HPDE6-E6E7 (cell line): ENCODE measurements around the gene FOXL1.

ENCODE experiments used
- DNase-seq: peaks from one replicate; pipeline ENCODE4 v3.0.0; 2011; ENCODE audit warnings: missing footprints; ENCODE audit errors: extremely low spot score

The FOXL1 gene

GRCh38 chr16:86568677-86569623 lies 9.4 kb upstream of the FOXL1 start:
- no peak for DNase-seq

DNA sequence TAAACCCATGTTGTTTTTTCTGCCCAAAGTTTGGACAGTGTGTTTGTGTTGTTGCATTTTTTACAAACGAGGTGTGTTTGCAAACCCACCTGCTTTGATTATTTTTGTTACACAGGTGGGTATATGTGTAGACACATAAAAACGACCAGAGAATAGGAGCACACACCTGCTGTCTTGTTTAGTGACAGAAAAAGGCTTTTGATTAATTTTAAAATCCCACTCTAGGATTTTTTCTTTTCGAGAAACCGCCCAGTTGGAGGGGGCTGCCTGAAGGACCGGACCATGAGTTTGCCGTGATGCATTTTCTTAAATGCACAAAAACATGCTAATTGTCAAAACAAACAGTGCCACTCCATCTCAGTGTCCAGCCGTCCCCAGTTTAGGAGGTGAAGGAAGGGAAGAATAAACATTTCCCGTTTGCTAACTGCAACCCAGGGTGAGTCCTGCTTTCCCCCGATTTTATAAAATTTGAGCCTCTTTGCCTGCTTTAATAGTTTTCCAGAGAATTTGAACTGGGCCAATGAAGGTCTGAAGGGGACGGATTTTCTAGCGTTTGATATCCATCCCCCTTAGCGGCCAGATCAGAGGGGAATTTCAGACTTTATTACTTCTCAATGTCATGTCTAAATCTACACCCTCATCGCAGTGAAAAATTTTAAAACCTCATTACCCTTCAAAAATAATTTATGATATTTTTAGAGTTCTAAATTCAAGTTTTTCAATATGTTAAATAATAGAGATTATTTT lies 8.5 kb upstream of the FOXL1 start:
- no peak for DNase-seq

DNA sequence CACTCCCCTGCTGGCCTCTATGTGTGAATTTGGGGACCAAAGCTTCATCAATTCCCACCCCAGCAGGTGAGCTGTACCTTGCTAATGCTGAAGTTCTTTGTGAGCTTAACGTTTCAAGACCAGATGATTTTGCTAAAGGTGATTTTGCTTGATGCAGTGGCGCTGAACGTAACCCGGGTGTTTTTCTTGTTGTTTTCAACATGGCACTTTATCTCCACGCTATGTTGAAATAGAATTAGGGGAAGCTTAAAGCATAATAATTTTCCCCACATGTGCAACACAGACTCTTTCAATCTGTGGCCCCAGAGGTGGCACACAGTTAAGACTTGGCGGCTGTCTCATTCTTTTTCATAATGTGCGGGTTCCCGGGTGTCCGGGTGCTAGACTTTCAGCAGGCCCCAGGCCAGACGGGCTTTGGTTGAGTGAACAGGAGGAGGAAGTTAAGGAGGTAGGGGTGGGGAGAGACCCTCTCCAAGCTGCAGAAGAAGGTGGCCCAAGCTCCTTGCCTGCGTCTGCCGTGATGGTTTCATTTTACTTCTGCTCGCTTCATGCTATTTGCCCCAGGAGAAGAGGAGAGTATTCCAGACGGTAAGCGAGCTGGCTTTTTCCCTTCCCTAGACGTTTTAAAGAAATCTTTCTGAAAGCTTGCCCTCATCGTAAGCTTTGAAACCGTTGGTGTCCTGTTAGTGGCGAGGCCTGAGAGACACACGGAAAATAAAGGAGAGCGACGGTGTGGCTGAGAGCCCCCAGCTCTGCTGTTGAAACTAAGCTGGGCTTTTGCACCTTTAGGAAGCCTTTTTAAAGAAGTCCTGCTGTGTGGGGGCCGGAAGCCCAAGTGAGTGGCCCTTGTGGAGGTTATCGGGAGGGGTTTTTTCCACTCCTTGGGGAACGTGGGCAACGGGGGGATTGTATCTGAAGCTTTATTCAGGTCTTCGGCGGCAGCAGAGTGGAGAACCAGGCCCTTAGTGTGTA lies 7.5 kb upstream of the FOXL1 start:
- no peak for DNase-seq

- no peak for DNase-seq
Measured at GRCh38 chr16:86571530-86571915, 6.8 kb upstream of the FOXL1 start.

- DNase-seq: no peak
Measured at GRCh38 chr16:86572041-86572521, 6.3 kb upstream of the FOXL1 start.

DNA sequence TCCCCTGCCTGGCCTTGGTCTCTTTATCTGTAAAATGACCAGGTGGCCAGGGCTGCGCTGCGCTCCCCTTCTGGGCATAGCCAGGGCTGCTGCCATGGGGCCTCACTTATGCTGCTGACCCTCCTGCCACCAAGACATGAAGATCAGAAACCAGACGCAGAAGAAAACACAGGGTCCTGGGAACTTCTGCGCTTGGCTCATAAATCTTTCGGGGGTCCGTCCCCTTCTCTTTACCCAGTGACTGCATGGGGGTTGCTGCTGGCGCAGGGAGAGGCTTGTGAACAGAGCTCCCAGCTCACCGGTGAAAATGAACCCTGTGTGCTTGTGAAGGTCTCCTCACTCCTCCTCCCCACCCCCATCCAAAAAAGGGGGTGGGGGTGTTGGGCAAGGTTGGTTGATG lies 5.7 kb upstream of the FOXL1 start:
- no peak for DNase-seq

- no peak for DNase-seq
Measured at GRCh38 chr16:86573215-86573614, 5.1 kb upstream of the FOXL1 start.

GRCh38 chr16:86573646-86574508 lies 4.5 kb upstream of the FOXL1 start:
- DNase-seq: no peak

GRCh38 chr16:86574646-86575045 lies 3.7 kb upstream of the FOXL1 start:
- no peak for DNase-seq

DNA sequence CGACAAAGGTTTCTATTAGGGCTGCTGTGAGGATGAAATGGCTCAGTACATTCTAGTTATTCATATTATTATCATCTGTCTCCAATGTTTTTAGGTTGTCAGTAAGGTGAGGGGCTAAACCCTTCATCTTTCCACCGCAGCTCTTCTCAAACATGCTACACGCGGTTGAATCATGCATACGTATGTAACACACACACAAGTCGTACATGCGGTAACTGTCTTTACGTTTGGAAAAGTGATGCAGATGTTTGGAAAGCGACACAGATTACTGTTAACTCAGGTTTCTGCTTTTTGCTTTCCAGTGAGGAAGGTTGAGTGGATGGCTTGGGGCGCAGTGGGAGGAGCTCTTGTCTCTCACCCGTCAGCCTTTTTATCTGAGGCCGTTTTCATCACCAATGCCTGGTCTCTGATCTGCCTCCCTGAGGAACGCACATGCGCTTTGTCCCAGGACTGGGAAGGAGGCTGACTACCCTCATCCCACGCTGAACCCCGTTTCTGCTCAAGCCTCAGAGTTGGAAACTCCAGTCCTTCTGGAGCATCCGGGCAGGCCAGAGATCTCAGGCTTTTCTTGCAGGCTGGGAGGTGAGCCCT lies 3.2 kb upstream of the FOXL1 start:
- DNase-seq: no peak

DNA sequence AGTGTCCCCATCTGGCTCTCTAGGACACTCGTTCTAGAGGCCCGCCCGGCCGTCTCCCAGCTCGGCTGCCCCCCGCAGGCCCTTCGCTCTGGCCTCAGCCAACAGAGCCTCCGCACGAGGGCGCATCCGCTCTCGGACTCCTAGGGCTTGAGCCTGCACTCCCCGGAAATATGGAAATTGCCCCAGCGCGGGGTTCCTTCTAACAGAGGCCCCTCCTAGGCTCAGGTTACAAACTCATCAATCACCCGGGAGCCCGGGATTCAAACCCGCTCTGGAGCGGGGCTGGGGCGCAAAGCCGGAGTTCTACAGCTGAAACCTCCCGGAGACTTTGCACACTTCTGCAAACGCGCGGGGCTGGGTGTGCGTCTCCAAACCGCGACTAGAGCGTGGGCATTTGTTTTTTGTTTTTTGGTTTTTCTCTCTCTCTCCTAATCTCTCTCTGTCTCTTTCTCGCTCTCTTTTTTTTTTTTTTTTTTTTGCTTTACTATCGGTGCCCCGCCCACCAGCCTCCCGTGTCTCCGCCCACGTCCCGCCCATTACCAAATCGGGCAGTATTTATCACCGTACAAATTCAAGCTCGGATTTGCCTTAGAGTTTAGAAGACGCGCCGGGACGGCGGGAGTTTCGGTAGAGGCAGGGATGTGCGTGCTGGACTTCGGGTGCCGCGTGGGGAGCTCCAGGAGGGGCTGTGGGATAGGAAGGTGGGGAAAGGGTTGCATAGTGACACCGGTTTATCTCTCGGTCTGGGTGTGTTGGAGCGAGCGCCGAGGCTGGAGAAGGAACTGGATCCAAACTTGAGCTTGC lies 2.4 kb upstream of the FOXL1 start:
- DNase-seq: peak; percentile 98

DNA sequence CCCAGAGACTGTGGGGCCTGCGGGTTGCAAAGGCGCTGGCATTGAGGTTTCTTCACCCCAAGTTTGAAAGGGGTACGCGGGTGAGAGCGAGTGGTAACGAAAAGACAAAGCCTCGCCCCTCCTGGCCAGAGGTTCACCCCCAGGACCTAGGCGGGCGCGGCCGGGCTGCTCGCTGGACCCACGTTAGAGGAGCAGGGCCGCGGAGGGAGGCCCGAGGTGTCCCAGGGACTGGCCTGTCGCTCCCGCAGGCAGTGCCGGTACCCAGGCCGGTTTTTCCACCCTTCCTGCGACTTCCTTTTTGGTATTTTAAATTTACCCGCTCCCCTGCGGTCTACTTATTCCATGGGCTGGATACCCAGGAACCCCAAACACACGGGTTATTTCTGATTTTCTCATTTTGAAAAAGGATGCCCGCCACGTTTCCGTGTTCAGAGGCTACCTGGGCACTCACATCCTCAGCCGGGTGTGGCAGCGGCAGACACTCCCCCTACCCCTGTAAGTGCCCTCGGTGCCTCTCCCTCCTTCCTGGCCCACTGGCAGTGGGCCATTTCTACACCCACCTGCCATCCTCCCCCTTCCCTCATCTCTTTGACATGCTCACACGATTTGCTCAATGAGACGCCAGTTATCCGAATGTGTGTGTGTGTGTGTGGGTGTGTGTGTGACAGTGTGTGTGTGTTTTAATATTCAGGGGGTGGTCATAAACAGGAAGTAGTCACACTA lies 1.6 kb upstream of the FOXL1 start:
- no peak for DNase-seq

DNA sequence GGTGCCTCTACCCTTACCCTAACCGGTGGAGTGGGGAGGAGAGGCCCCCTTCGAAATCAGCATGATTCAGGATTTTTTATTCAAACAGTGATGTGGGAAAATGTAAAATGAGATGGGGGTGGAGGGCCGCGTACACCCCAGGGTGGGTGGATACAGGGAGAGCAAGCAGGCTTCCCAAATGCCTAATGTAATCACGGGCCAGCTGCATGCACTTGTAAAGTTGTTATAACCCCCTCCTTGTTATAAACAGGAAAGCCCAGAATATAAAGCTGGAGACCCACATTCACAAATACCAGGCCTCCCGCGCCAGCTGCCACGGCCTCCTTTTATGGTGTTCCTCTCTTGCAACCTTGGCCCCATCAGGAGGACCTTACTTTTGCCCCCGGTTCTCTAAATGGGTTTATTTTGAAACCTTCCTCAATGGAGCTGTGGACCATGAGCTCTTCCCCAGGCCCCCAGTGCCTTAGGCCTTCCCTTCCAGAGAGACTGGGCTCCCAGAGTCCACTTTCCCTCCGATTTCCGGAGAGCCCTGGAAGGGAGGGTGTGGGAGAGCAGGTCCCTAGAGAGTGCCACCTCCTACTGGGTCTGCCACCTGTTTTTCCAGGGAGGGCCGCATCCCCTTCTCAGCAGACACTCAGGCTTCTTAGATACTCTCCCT lies 906 bp upstream of the FOXL1 start:
- no peak for DNase-seq

GRCh38 chr16:86578611-86579267 lies 390 bp downstream of the FOXL1 start:
- no peak for DNase-seq

GRCh38 chr16:86579268-86580062 lies 1.1 kb downstream of the FOXL1 start:
- no peak for DNase-seq

DNA sequence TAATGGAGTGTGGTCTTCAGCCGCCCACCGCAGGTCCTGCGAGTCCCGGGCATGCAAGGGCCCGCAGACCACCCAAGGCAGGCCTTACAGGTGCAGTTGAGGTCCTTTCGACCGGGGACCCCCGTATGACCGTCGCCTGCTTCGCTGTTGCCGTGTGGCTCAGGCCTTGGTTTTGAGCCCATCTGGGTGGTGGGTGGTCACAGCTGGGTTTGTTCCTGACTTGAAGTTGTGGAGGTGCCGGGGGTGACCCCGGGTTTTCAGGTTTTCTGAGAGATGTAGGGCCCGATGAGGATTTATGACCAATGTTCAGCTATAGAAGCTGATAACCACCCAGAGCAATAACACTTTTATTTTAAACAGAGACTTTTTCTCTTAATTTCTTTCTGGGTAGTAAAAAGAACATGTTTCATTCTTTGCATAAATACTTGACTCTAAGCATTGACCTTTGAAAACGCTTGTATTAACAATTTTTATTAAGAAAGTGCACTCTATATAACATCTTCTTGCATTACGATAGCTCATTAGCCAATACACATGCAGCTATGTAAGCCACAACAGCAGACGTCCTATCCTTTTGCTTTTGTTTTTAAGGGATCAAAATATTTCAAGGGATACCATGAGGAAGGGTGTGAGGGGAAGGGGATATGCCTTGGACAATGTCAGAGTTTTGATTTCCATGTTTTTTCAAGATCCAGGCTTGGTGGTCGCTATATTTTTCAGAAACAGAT lies 1.9 kb downstream of the FOXL1 start:
- no peak for DNase-seq
